ENCODE data around the gene TYW3.

The TYW3 gene

DNA sequence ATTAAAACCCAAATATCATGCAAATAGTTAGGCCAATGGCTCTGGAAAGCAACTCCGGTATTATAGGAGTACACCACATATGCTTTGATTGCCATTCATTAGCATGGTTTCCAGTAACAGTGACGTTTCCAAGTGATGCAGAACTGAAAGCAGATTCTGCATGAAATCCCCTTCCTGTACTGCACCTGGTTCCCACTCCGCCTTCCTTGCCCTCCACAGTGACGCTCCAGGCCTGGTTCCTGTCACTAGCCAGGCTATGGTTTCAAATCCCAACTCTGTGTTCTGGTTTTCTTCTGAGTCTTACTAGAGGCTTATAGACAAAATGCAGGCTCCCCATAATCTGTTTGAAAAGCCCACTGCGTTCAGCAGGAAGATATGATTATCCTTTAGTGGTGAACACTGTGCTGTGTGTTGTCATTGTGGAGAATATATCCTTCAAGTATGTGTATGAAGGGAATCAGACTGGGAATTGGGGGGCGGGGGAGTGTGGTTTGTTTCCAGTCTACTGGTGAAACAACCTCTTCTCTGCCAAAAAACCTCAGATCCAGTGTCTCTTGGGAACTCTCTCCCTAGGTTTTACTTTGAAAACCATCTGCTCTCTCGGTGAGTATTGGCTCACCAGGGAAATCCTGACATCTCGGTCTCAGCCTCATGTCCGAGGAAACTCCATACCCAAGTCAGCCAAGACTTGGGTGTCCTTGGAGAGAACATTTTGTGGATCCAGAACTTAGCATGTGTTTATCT lies 78.7 kb downstream of the TYW3 start:
- H3K9me3 ChIP-seq (ENCODE audit: control insufficient read depth, low read depth, low read length), result no peaks in the 10 kb centered on the region
- no peaks in the 10 kb centered on the region for H3K27me3 ChIP-seq (ENCODE audit: control insufficient read depth, insufficient read depth, low read length)
- H3K4me1 ChIP-seq (ENCODE audit: control insufficient read depth, low read depth, low read length), result no peaks in the 10 kb centered on the region
- H3K4me3 ChIP-seq (ENCODE audit: low read length), result no peak overlapping the region
- H3K27ac ChIP-seq (ENCODE audit: low read length), result no peak overlapping the region
- no peaks in the 10 kb centered on the region for H3K36me3 ChIP-seq (ENCODE audit: control insufficient read depth, low read depth, low read length)
- H3K9ac ChIP-seq (ENCODE audit: low read length), result no peak overlapping the region

- H3K36me3 ChIP-seq (ENCODE audit: control insufficient read depth, low read depth, low read length), result no peaks in the 10 kb centered on the region
- no peaks in the 10 kb centered on the region for H3K4me1 ChIP-seq (ENCODE audit: control insufficient read depth, low read depth, low read length)
- no peak overlapping the region for H3K27ac ChIP-seq (ENCODE audit: low read length)
- no peak overlapping the region for H3K4me3 ChIP-seq (ENCODE audit: low read length)
- no peak overlapping the region for H3K9ac ChIP-seq (ENCODE audit: low read length)
- no peaks in the 10 kb centered on the region for H3K9me3 ChIP-seq (ENCODE audit: control insufficient read depth, low read depth, low read length)
- H3K27me3 ChIP-seq (ENCODE audit: control insufficient read depth, insufficient read depth, low read length), result no peaks in the 10 kb centered on the region
Observed at GRCh38 chr1:74812180-74812541, 79.2 kb downstream of the TYW3 start.

Measured in iPS-18a (cell line).